Measurements from ENCODE around the gene ABCC5.

The ABCC5 gene

GRCh38 chr3:183904833-183905780 is 112.6 kb downstream of the ABCC5 start:
- Histone ChIP-seq H3K4me1 (ENCODE audit: control insufficient read depth in 1 of 2, insufficient read depth in 2 of 2, low read length in 2 of 2) (no peaks in the 10 kb centered on the region), H3K23ac (ENCODE audit: low read length) (no peak overlapping the region), H3K9me3 (ENCODE audit: insufficient read depth, low read depth, low read length) (peaks cover 3% of the 10 kb centered on the region), H2BK12ac (ENCODE audit: low read length) (no peak overlapping the region), H2AK5ac (ENCODE audit: low read length) (no peak overlapping the region), H4K8ac (ENCODE audit: low read depth, low read length) (no peak overlapping the region), H3K4me2 (ENCODE audit: low read length) (no peak overlapping the region), H3K27ac (ENCODE audit: low read depth, low read length) (no peak overlapping the region), H3K36me3 (ENCODE audit: control insufficient read depth in 1 of 2, insufficient read depth in 2 of 2, low read length in 2 of 2) (no peaks in the 10 kb centered on the region), H3K4ac (ENCODE audit: low read depth, low read length) (no peak overlapping the region), H3K79me1 (ENCODE audit: low read length) (no peaks in the 10 kb centered on the region), H3K4me3 (ENCODE audit: low read depth, low read length) (no peak overlapping the region), H3K14ac (ENCODE audit: low read length) (no peak overlapping the region), H3K18ac (ENCODE audit: low read length) (no peak overlapping the region), H3K79me2 (ENCODE audit: control insufficient read depth, insufficient read depth, low read length, poor library complexity) (no peaks in the 10 kb centered on the region), H2AFZ (ENCODE audit: insufficient read depth, low read length, poor library complexity) (no peak overlapping the region), H3K27me3 (ENCODE audit: insufficient read depth, low read length) (no peaks in the 10 kb centered on the region), H4K91ac (ENCODE audit: low read depth, low read length) (no peak overlapping the region), H3K9ac (ENCODE audit: low read length) (no peak overlapping the region), H2BK5ac (ENCODE audit: low read depth, low read length, poor library complexity) (no peak overlapping the region), H2BK120ac (ENCODE audit: insufficient read depth, low read length, poor library complexity) (no peak overlapping the region), H4K12ac (ENCODE audit: low read depth, low read length) (no peak overlapping the region)
- no peak for DNase-seq
- WGBS (ENCODE audit: extremely low coverage, insufficient coverage, insufficient read length), result no CpG with 5 or more reads among the region's 14 CpGs

- H3K9ac ChIP-seq (ENCODE audit: low read length), result no peak overlapping the region
- no CpG with 5 or more reads among the region's 11 CpGs for WGBS (ENCODE audit: extremely low coverage, insufficient coverage, insufficient read length)
Observed at GRCh38 chr3:183898028-183898431, 119.7 kb downstream of the ABCC5 start.

GRCh38 chr3:183897606-183898005 is 120.1 kb downstream of the ABCC5 start:
- WGBS (ENCODE audit: extremely low coverage, insufficient coverage, insufficient read length), result no CpG with 5 or more reads among the region's 4 CpGs
- Histone ChIP-seq H3K79me1 (ENCODE audit: low read length) (no peaks in the 10 kb centered on the region), H3K14ac (ENCODE audit: low read length) (no peak overlapping the region), H3K27me3 (ENCODE audit: insufficient read depth, low read length) (no peaks in the 10 kb centered on the region), H3K23ac (ENCODE audit: low read length) (no peak overlapping the region), H3K4me1 (ENCODE audit: control insufficient read depth in 1 of 2, insufficient read depth in 2 of 2, low read length in 2 of 2) (no peaks in the 10 kb centered on the region), H3K18ac (ENCODE audit: low read length) (no peak overlapping the region), H2AFZ (ENCODE audit: insufficient read depth, low read length, poor library complexity) (no peak overlapping the region), H3K36me3 (ENCODE audit: control insufficient read depth in 1 of 2, insufficient read depth in 2 of 2, low read length in 2 of 2) (no peaks in the 10 kb centered on the region), H2BK120ac (ENCODE audit: insufficient read depth, low read length, poor library complexity) (no peak overlapping the region), H3K27ac (ENCODE audit: low read depth, low read length) (no peak overlapping the region), H4K91ac (ENCODE audit: low read depth, low read length) (no peak overlapping the region), H2BK5ac (ENCODE audit: low read depth, low read length, poor library complexity) (no peak overlapping the region), H2AK5ac (ENCODE audit: low read length) (no peak overlapping the region), H4K12ac (ENCODE audit: low read depth, low read length) (no peak overlapping the region), H3K4me2 (ENCODE audit: low read length) (no peak overlapping the region), H4K8ac (ENCODE audit: low read depth, low read length) (no peak overlapping the region), H3K9ac (ENCODE audit: low read length) (no peak overlapping the region), H3K79me2 (ENCODE audit: control insufficient read depth, insufficient read depth, low read length, poor library complexity) (no peaks in the 10 kb centered on the region), H3K4ac (ENCODE audit: low read depth, low read length) (no peak overlapping the region), H3K4me3 (ENCODE audit: low read depth, low read length) (no peak overlapping the region), H2BK12ac (ENCODE audit: low read length) (no peak overlapping the region), H3K9me3 (ENCODE audit: insufficient read depth, low read depth, low read length) (peaks cover 2% of the 10 kb centered on the region)
- no peak for DNase-seq

More at GRCh38 chr3:183898028-183898431, 119.7 kb downstream of the ABCC5 start:
- no peak for DNase-seq
- Histone ChIP-seq H3K27ac (ENCODE audit: low read depth, low read length) (no peak overlapping the region), H4K8ac (ENCODE audit: low read depth, low read length) (no peak overlapping the region), H3K4me3 (ENCODE audit: low read depth, low read length) (no peak overlapping the region), H2BK5ac (ENCODE audit: low read depth, low read length, poor library complexity) (no peak overlapping the region), H3K23ac (ENCODE audit: low read length) (no peak overlapping the region), H3K4ac (ENCODE audit: low read depth, low read length) (no peak overlapping the region), H3K14ac (ENCODE audit: low read length) (no peak overlapping the region), H3K4me1 (ENCODE audit: control insufficient read depth in 1 of 2, insufficient read depth in 2 of 2, low read length in 2 of 2) (no peaks in the 10 kb centered on the region), H3K18ac (ENCODE audit: low read length) (no peak overlapping the region), H3K27me3 (ENCODE audit: insufficient read depth, low read length) (no peaks in the 10 kb centered on the region), H4K91ac (ENCODE audit: low read depth, low read length) (no peak overlapping the region), H3K79me2 (ENCODE audit: control insufficient read depth, insufficient read depth, low read length, poor library complexity) (no peaks in the 10 kb centered on the region), H3K9me3 (ENCODE audit: insufficient read depth, low read depth, low read length) (peaks cover 2% of the 10 kb centered on the region), H3K4me2 (ENCODE audit: low read length) (no peak overlapping the region), H2BK12ac (ENCODE audit: low read length) (no peak overlapping the region), H2BK120ac (ENCODE audit: insufficient read depth, low read length, poor library complexity) (no peak overlapping the region), H3K36me3 (ENCODE audit: control insufficient read depth in 1 of 2, insufficient read depth in 2 of 2, low read length in 2 of 2) (no peaks in the 10 kb centered on the region), H4K12ac (ENCODE audit: low read depth, low read length) (no peak overlapping the region), H2AK5ac (ENCODE audit: low read length) (no peak overlapping the region), H3K79me1 (ENCODE audit: low read length) (no peaks in the 10 kb centered on the region), H2AFZ (ENCODE audit: insufficient read depth, low read length, poor library complexity) (no peak overlapping the region)

- Histone ChIP-seq H3K9me3 (ENCODE audit: insufficient read depth, low read depth, low read length) (peaks cover 2% of the 10 kb centered on the region), H3K79me2 (ENCODE audit: control insufficient read depth, insufficient read depth, low read length, poor library complexity) (no peaks in the 10 kb centered on the region), H3K4me1 (ENCODE audit: control insufficient read depth in 1 of 2, insufficient read depth in 2 of 2, low read length in 2 of 2) (no peaks in the 10 kb centered on the region), H4K8ac (ENCODE audit: low read depth, low read length) (no peak overlapping the region), H3K14ac (ENCODE audit: low read length) (no peak overlapping the region), H4K91ac (ENCODE audit: low read depth, low read length) (no peak overlapping the region), H4K12ac (ENCODE audit: low read depth, low read length) (no peak overlapping the region), H2AK5ac (ENCODE audit: low read length) (no peak overlapping the region), H2BK12ac (ENCODE audit: low read length) (no peak overlapping the region), H2BK120ac (ENCODE audit: insufficient read depth, low read length, poor library complexity) (no peak overlapping the region), H3K4me3 (ENCODE audit: low read depth, low read length) (no peak overlapping the region), H3K4me2 (ENCODE audit: low read length) (no peak overlapping the region), H3K36me3 (ENCODE audit: control insufficient read depth in 1 of 2, insufficient read depth in 2 of 2, low read length in 2 of 2) (no peaks in the 10 kb centered on the region), H3K79me1 (ENCODE audit: low read length) (no peaks in the 10 kb centered on the region), H3K27ac (ENCODE audit: low read depth, low read length) (no peak overlapping the region), H3K23ac (ENCODE audit: low read length) (no peak overlapping the region), H3K18ac (ENCODE audit: low read length) (no peak overlapping the region), H3K27me3 (ENCODE audit: insufficient read depth, low read length) (no peaks in the 10 kb centered on the region), H3K4ac (ENCODE audit: low read depth, low read length) (no peak overlapping the region), H3K9ac (ENCODE audit: low read length) (no peak overlapping the region), H2AFZ (ENCODE audit: insufficient read depth, low read length, poor library complexity) (no peak overlapping the region), H2BK5ac (ENCODE audit: low read depth, low read length, poor library complexity) (no peak overlapping the region)
- no peak for DNase-seq
- no CpG with 5 or more reads among the region's 2 CpGs for WGBS (ENCODE audit: extremely low coverage, insufficient coverage, insufficient read length)
Observed at GRCh38 chr3:183896610-183897009, 121.1 kb downstream of the ABCC5 start.

Measured in trophoblast cell (in vitro differentiated cells and primary cell).